ENCODE results near the gene OR2T10.

The OR2T10 gene

GRCh38 chr1:248618119-248618518 lies 20.6 kb upstream of the OR2T10 start:
- TF ChIP-seq CTCF (IDR thresholded peaks at IDR 0.05; ENCODE audit: low read depth, low read length) = no peak
- DNase-seq (ENCODE audit: low read depth, low spot score) = no peak
- in situ Hi-C loops (cut with HindIII; ENCODE audit: low sequenced_read_pairs) = no loop called here
- no peak overlapping the region for H3K4me3 ChIP-seq (ENCODE audit: low read depth, low read length)

GRCh38 chr1:248613742-248614141 lies 16.2 kb upstream of the OR2T10 start:
- H3K4me3 ChIP-seq (ENCODE audit: low read depth, low read length) = no peak overlapping the region
- no peak for TF ChIP-seq CTCF (IDR thresholded peaks at IDR 0.05; ENCODE audit: low read depth, low read length)
- in situ Hi-C loops (cut with HindIII; ENCODE audit: low sequenced_read_pairs) = no loop called here
- DNase-seq (ENCODE audit: low read depth, low spot score) = no peak

GRCh38 chr1:248611883-248612414 lies 14.4 kb upstream of the OR2T10 start:
- H3K4me3 ChIP-seq (ENCODE audit: low read depth, low read length) = no peak overlapping the region
- in situ Hi-C loops (cut with HindIII; ENCODE audit: low sequenced_read_pairs) = no loop called here
- no peak for TF ChIP-seq CTCF (IDR thresholded peaks at IDR 0.05; ENCODE audit: low read depth, low read length)
- DNase-seq (ENCODE audit: low read depth, low spot score) = no peak

GRCh38 chr1:248610301-248610700 lies 12.8 kb upstream of the OR2T10 start:
- no peak for TF ChIP-seq CTCF (IDR thresholded peaks at IDR 0.05; ENCODE audit: low read depth, low read length)
- H3K4me3 ChIP-seq (ENCODE audit: low read depth, low read length) = no peak overlapping the region
- DNase-seq (ENCODE audit: low read depth, low spot score) = no peak
- in situ Hi-C loops (cut with HindIII; ENCODE audit: low sequenced_read_pairs) = no loop called here

- H3K4me3 ChIP-seq (ENCODE audit: low read depth, low read length) = no peak overlapping the region
- in situ Hi-C loops (cut with HindIII; ENCODE audit: low sequenced_read_pairs) = no loop called here
- no peak for TF ChIP-seq CTCF (IDR thresholded peaks at IDR 0.05; ENCODE audit: low read depth, low read length)
- DNase-seq (ENCODE audit: low read depth, low spot score) = no peak
Observed at GRCh38 chr1:248599396-248599795, 1.9 kb upstream of the OR2T10 start.

GRCh38 chr1:248596615-248597014 lies 885 bp downstream of the OR2T10 start:
- H3K4me3 ChIP-seq (ENCODE audit: low read depth, low read length) = no peak overlapping the region
- TF ChIP-seq CTCF (IDR thresholded peaks at IDR 0.05; ENCODE audit: low read depth, low read length) = no peak
- no peak for DNase-seq (ENCODE audit: low read depth, low spot score)
- in situ Hi-C loops (cut with HindIII; ENCODE audit: low sequenced_read_pairs) = no loop called here

GRCh38 chr1:248593226-248593625 lies 4.3 kb downstream of the OR2T10 start:
- DNase-seq (ENCODE audit: low read depth, low spot score) = no peak
- H3K4me3 ChIP-seq (ENCODE audit: low read depth, low read length) = no peak overlapping the region
- TF ChIP-seq CTCF (IDR thresholded peaks at IDR 0.05; ENCODE audit: low read depth, low read length) = no peak
- in situ Hi-C loops (cut with HindIII; ENCODE audit: low sequenced_read_pairs) = no loop called here

Measured in astrocyte of the spinal cord (primary cell).